Trophoblast cell (in vitro differentiated cells and primary cell): ENCODE results near the gene LCLAT1.
A peak's percentile ranks its signal among the peaks of the same experiment; 100 is the strongest.

Source experiments
- DNase-seq, 2 donors: peaks; one replicate each; pipeline ENCODE4 v3.0.0-alpha.2; 2016
- H2AFZ ChIP-seq: 2 replicates; pipeline ENCODE4 v1.6.1; 2013; ENCODE audit warnings: low read length, moderate library complexity, mild to moderate bottlenecking; ENCODE audit not compliant: insufficient read depth, poor library complexity
- H2AK5ac ChIP-seq: 2 replicates; pipeline ENCODE4 v1.6.1; 2013; ENCODE audit warnings: mild to moderate bottlenecking, low read length
- H2BK120ac ChIP-seq: 2 replicates; pipeline ENCODE4 v1.6.1; 2013; ENCODE audit warnings: low read length, mild to moderate bottlenecking, moderate library complexity; ENCODE audit not compliant: insufficient read depth, poor library complexity
- H2BK12ac ChIP-seq: 2 replicates; pipeline ENCODE4 v1.6.1; 2013; ENCODE audit warnings: mild to moderate bottlenecking, low read length, moderate library complexity
- H2BK5ac ChIP-seq: 2 replicates; pipeline ENCODE4 v1.6.1; 2013; ENCODE audit warnings: low read length, low read depth, moderate library complexity, mild to moderate bottlenecking; ENCODE audit not compliant: poor library complexity
- H3K14ac ChIP-seq: 2 replicates; pipeline ENCODE4 v1.6.1; 2013; ENCODE audit warnings: mild to moderate bottlenecking, low read length
- H3K18ac ChIP-seq: 2 replicates; pipeline ENCODE4 v1.6.1; 2013; ENCODE audit warnings: mild to moderate bottlenecking, low read length
- H3K23ac ChIP-seq: 2 replicates; pipeline ENCODE4 v1.6.1; 2013; ENCODE audit warnings: low read length
- H3K27ac ChIP-seq: 2 replicates; pipeline ENCODE4 v1.5.1; 2013; ENCODE audit warnings: low read depth, mild to moderate bottlenecking, inconsistent platforms, low read length, moderate library complexity
- H3K27me3 ChIP-seq: 2 replicates; pipeline ENCODE4 v1.6.1; 2013; ENCODE audit warnings: inconsistent platforms, mild to moderate bottlenecking, low read length, moderate library complexity; ENCODE audit not compliant: insufficient read depth
- H3K36me3 ChIP-seq, 2 experiments: 1 replicate in 1 of 2; 2 replicates in 1 of 2; pipeline ENCODE4 v1.6.1; 2013; ENCODE audit warnings: low read length in 2 of 2, mild to moderate bottlenecking in 2 of 2, moderate library complexity in 1 of 2; ENCODE audit not compliant: insufficient read depth in 2 of 2, control insufficient read depth in 1 of 2
- H3K4ac ChIP-seq: 2 replicates; pipeline ENCODE4 v1.6.1; 2013; ENCODE audit warnings: low read depth, mild to moderate bottlenecking, low read length, moderate library complexity
- H3K4me1 ChIP-seq, 2 experiments: 1 replicate in 1 of 2; 2 replicates in 1 of 2; pipeline ENCODE4 v1.6.1; 2013; ENCODE audit warnings: low read length in 2 of 2, mild to moderate bottlenecking in 2 of 2, moderate library complexity in 1 of 2; ENCODE audit not compliant: insufficient read depth in 2 of 2, control insufficient read depth in 1 of 2
- H3K4me2 ChIP-seq: 2 replicates; pipeline ENCODE4 v1.6.1; 2013; ENCODE audit warnings: inconsistent platforms, mild to moderate bottlenecking, low read length, moderate library complexity
- H3K4me3 ChIP-seq: 2 replicates; pipeline ENCODE4 v1.5.1; 2013; ENCODE audit warnings: mild to moderate bottlenecking, low read depth, low read length, inconsistent platforms
- H3K79me1 ChIP-seq: one replicate; pipeline ENCODE4 v1.6.1; 2013; ENCODE audit warnings: low read length
- H3K79me2 ChIP-seq: 2 replicates; pipeline ENCODE4 v1.6.1; 2013; ENCODE audit warnings: low read length, mild to moderate bottlenecking; ENCODE audit not compliant: control insufficient read depth, insufficient read depth, poor library complexity
- H3K9ac ChIP-seq: 2 replicates; pipeline ENCODE4 v1.6.1; 2013; ENCODE audit warnings: mild to moderate bottlenecking, low read length
- H3K9me3 ChIP-seq: 2 replicates; pipeline ENCODE4 v1.6.1; 2013; ENCODE audit warnings: low read depth, mild to moderate bottlenecking, control low read depth, inconsistent platforms, low read length; ENCODE audit not compliant: insufficient read depth
- H4K12ac ChIP-seq: 2 replicates; pipeline ENCODE4 v1.6.1; 2013; ENCODE audit warnings: low read depth, mild to moderate bottlenecking, low read length, moderate library complexity
- H4K8ac ChIP-seq: 2 replicates; pipeline ENCODE4 v1.6.1; 2013; ENCODE audit warnings: low read depth, mild to moderate bottlenecking, low read length, moderate library complexity
- H4K91ac ChIP-seq: one replicate; pipeline ENCODE4 v1.6.1; 2013; ENCODE audit warnings: low read depth, mild to moderate bottlenecking, low read length, moderate library complexity
- WGBS: extraction: QIAGEN DNeasy Blood & Tissue Kit; methylation state at CpG from one replicate; pipeline ENCODE4 v1.1.7; 2013; ENCODE audit warnings: missing lambda C conversion rate; ENCODE audit not compliant: insufficient read length, insufficient coverage; ENCODE audit errors: extremely low coverage; 5-methylcytosine and 5-hydroxymethylcytosine counted together

Gene LCLAT1

DNA sequence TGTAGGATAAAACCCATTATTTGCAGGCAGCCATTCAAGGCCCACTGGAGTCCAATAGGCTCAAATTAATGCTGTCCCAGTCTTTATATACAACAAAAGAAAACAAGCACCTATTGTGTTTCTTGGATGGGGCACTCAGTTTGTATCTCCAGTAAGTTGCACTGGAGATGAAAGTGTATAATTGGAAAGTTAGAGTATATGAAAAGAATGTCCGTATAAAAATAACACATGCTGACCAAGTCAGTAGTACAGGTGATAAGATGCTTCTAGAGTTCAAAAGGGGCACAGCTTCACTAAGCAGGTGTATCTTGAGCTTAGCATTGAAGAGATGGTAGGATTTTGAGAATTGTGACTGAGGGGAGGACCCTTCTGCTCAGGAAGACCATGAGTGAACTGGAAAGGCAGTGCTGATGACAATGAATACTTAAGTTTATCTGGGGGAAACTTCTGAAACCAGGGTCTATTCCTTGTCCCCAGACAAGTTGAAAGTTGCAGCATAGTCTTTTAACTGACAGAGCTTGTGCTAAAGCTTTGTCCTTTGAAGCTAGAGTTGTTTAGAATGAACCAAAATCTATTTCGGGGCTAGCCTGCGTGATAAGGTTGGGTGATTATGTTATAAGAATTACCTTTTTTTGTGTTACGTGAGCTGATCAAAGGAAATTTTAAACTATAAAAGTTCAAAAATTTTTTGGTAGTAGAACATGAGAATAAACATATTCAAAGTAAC lies 15.2 kb downstream of the LCLAT1 start:
- no peak overlapping the region for H4K91ac ChIP-seq
- no peak overlapping the region for H3K9ac ChIP-seq
- no peak overlapping the region for H2BK120ac ChIP-seq
- no peak overlapping the region for H2BK5ac ChIP-seq
- H3K27ac ChIP-seq: no peak overlapping the region
- H2AFZ ChIP-seq: no peak overlapping the region
- no peak overlapping the region for H3K4me2 ChIP-seq
- peaks cover 0 to 4% of the 10 kb centered on the region in 2 experiments for H3K4me1 ChIP-seq
- H3K79me2 ChIP-seq: no peaks in the 10 kb centered on the region
- H4K12ac ChIP-seq: no peak overlapping the region
- no peaks in the 10 kb centered on the region for H3K9me3 ChIP-seq
- H3K4ac ChIP-seq: peak overlapping the region; percentile 27
- H2AK5ac ChIP-seq: no peak overlapping the region
- no peak overlapping the region for H3K18ac ChIP-seq
- peak overlapping the region; percentile 95 for H3K23ac ChIP-seq
- H3K14ac ChIP-seq: no peak overlapping the region
- H4K8ac ChIP-seq: no peak overlapping the region
- H3K79me1 ChIP-seq: no peaks in the 10 kb centered on the region
- DNase-seq: no peak
- H3K27me3 ChIP-seq: no peaks in the 10 kb centered on the region
- WGBS: no CpG with 5 or more reads among the region's 4 CpGs
- H3K4me3 ChIP-seq: no peak overlapping the region
- H3K36me3 ChIP-seq: no peaks in the 10 kb centered on the region
- H2BK12ac ChIP-seq: no peak overlapping the region

- Histone ChIP-seq H3K79me1 (no peaks in the 10 kb centered on the region), H2AK5ac (no peak overlapping the region), H2AFZ (no peak overlapping the region), H3K27ac (no peak overlapping the region), H3K36me3 (no peaks in the 10 kb centered on the region), H3K18ac (no peak overlapping the region), H3K9ac (no peak overlapping the region), H3K4me2 (no peak overlapping the region), H4K91ac (no peak overlapping the region), H3K23ac (no peak overlapping the region), H2BK5ac (no peak overlapping the region), H3K4me3 (no peak overlapping the region), H4K8ac (no peak overlapping the region), H3K4me1 (peaks cover 0 to 4% of the 10 kb centered on the region in 2 experiments), H3K14ac (no peak overlapping the region), H3K27me3 (no peaks in the 10 kb centered on the region), H2BK12ac (no peak overlapping the region), H4K12ac (no peak overlapping the region), H3K79me2 (no peaks in the 10 kb centered on the region), H3K4ac (no peak overlapping the region), H2BK120ac (no peak overlapping the region), H3K9me3 (no peaks in the 10 kb centered on the region)
- no peak for DNase-seq
- no CpG with 5 or more reads among the region's 2 CpGs for WGBS
These were observed 16.5 kb downstream of the LCLAT1 start for GRCh38 chr2:30463535-30463934.

DNA sequence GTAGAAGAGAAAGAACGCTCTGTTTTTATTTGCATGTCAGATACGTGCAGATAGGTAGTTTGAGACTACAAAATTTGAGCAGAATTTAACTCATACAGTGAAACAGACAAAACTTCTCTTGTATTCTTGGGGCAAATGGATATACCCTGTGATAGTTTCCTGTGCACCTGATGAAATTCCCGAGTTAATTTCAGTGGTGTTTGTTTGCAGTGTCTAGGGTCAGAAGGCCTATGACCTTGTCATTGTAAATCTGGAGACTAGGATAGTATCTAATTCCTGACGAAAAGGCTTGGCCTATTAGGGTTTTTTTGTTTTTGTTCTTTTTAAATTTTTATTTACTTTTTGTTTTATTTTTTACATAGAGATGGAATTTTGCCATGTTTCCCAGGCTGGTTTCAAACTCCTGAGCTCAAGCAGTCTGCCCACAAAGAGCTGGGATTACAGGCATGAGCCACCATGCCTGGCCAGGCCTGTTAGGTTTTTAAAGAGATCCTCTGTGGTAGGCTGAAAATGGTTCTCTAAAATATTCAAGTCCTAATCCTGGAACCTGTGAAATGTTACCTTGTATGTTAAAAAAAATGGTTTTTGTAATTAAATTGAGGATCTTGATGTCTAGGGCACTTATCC lies 17.6 kb downstream of the LCLAT1 start:
- Histone ChIP-seq H3K4me2 (no peak overlapping the region), H3K27ac (peak overlapping the region; percentile 6), H4K91ac (no peak overlapping the region), H2BK12ac (no peak overlapping the region), H3K36me3 (no peaks in the 10 kb centered on the region), H2BK5ac (no peak overlapping the region), H2BK120ac (no peak overlapping the region), H4K8ac (no peak overlapping the region), H3K9me3 (no peaks in the 10 kb centered on the region), H3K9ac (no peak overlapping the region), H3K4me1 (peaks cover 0 to 4% of the 10 kb centered on the region in 2 experiments), H2AK5ac (no peak overlapping the region), H3K79me1 (no peaks in the 10 kb centered on the region), H3K14ac (no peak overlapping the region), H3K23ac (no peak overlapping the region), H3K18ac (no peak overlapping the region), H3K4ac (no peak overlapping the region), H3K27me3 (no peaks in the 10 kb centered on the region), H4K12ac (no peak overlapping the region), H3K4me3 (no peak overlapping the region), H3K79me2 (no peaks in the 10 kb centered on the region), H2AFZ (no peak overlapping the region)
- DNase-seq: no peak
- no CpG with 5 or more reads among the region's 4 CpGs for WGBS

DNA sequence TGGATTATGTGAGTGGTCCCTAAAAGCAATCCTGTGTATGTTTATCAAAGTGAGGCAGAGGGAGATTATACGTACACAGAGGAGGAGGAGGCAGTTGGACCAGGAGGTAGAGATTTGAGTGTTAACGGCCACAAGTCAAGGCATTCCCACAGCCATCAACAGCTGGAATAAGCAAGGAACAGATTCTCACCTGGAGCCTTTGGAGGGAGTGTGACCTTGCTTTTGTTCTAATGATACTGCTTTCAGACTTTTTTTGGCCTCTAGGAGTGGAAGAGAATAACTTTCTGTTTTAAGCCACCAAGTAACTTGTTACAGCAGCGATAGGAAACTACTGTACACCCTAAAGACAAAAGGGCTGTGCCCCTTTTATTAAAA lies 18.1 kb downstream of the LCLAT1 start:
- H4K8ac ChIP-seq: no peak overlapping the region
- H3K27ac ChIP-seq: peak overlapping the region; percentile 6
- no peaks in the 10 kb centered on the region for H3K27me3 ChIP-seq
- no peaks in the 10 kb centered on the region for H3K9me3 ChIP-seq
- H2BK12ac ChIP-seq: no peak overlapping the region
- H3K79me2 ChIP-seq: no peaks in the 10 kb centered on the region
- no peak overlapping the region for H2AFZ ChIP-seq
- H4K91ac ChIP-seq: peak overlapping the region; percentile 8
- H3K4me1 ChIP-seq: peaks cover 0 to 4% of the 10 kb centered on the region in 2 experiments
- H3K9ac ChIP-seq: no peak overlapping the region
- peak overlapping the region; percentile 6 for H2BK5ac ChIP-seq
- no peak overlapping the region for H2AK5ac ChIP-seq
- no peak overlapping the region for H3K14ac ChIP-seq
- no peak overlapping the region for H3K4me3 ChIP-seq
- H2BK120ac ChIP-seq: no peak overlapping the region
- no peak overlapping the region for H3K23ac ChIP-seq
- no peak for DNase-seq
- H3K4ac ChIP-seq: peak overlapping the region; percentile 58
- no peaks in the 10 kb centered on the region for H3K79me1 ChIP-seq
- no peak overlapping the region for H4K12ac ChIP-seq
- H3K36me3 ChIP-seq: no peaks in the 10 kb centered on the region
- H3K18ac ChIP-seq: peak overlapping the region; percentile 56
- H3K4me2 ChIP-seq: no peak overlapping the region
- WGBS: no CpG with 5 or more reads among the region's 3 CpGs
